HEK293 (cell line): Measurements from ENCODE around the gene TXNIP.

Experiments used
- CTCF ChIA-PET: fragments of 350-600 bp; formaldehyde crosslinking; extraction: SDS; loops from one replicate; lab custom pipeline; 2021; ENCODE audit warnings: antibody characterized with exemption; lab: Yijun Ruan, JAX
- POLR2A ChIA-PET: fragments of 300-600 bp; formaldehyde crosslinking; extraction: SDS; loops from one replicate; lab custom pipeline; 2020; ENCODE audit warnings: antibody characterized with exemption, inconsistent platforms; lab: Yijun Ruan, JAX
- H3K27ac ChIP-seq: fragments of 200-500 bp; sonication (Bioruptor generic); 2 replicates; pipeline ENCODE4 v1.5.1; 2014; ENCODE audit warnings: low read depth, low read length, control low read depth, inconsistent platforms; ENCODE audit errors: extremely low read depth
- H3K36me3 ChIP-seq, 2 experiments: fragments of 200-500 bp in 1 of 2; sonication (Bioruptor generic) in 1 of 2; 1 replicate in 1 of 2; 2 replicates in 1 of 2; pipeline ENCODE4 v1.5.1; 2014 to 2017; ENCODE audit warnings: inconsistent platforms in 2 of 2, low read length in 2 of 2; ENCODE audit not compliant: control insufficient read depth in 2 of 2, insufficient read depth in 1 of 2
- H3K4me1 ChIP-seq: fragments of 200-500 bp; sonication (Bioruptor generic); 2 replicates; pipeline ENCODE4 v1.5.1; 2014; ENCODE audit warnings: mild to moderate bottlenecking, low read length, inconsistent platforms; ENCODE audit not compliant: control insufficient read depth, insufficient read depth
- H3K4me3 ChIP-seq: 2 replicates; pipeline ENCODE4 v1.5.1; 2011; ENCODE audit warnings: low read depth, mild to moderate bottlenecking, control low read depth, low read length, moderate library complexity
- H3K9me3 ChIP-seq: fragments of 200-500 bp; sonication (Bioruptor generic); 2 replicates; pipeline ENCODE4 v1.5.1; 2014; ENCODE audit warnings: low read depth, low read length, inconsistent platforms; ENCODE audit not compliant: control insufficient read depth, insufficient read depth
- GFI1B ChIP-seq: fragments of 450-650 bp; formaldehyde crosslinking; IDR thresholded peaks from 2 replicates; pipeline ENCODE4 v1.5.1; 2016; ENCODE audit warnings: missing biosample characterization, missing genetic modification characterization
- HOXA7 ChIP-seq: sonication (generic); formaldehyde crosslinking; IDR thresholded peaks from 2 replicates; pipeline ENCODE4 v1.8.1; 2022; ENCODE audit warnings: missing genetic modification reagents, borderline replicate concordance
- OSR2 ChIP-seq: fragments of 450-650 bp; formaldehyde crosslinking; IDR thresholded peaks from 2 replicates; pipeline ENCODE4 v1.5.1; 2016; ENCODE audit warnings: missing biosample characterization, missing genetic modification characterization
- SP2 ChIP-seq: fragments of 450-650 bp; formaldehyde crosslinking; IDR thresholded peaks from 2 replicates; pipeline ENCODE4 v1.5.1; 2016; ENCODE audit warnings: missing biosample characterization, missing genetic modification characterization
- ZBTB17 ChIP-seq: fragments of 450-650 bp; formaldehyde crosslinking; IDR thresholded peaks from 2 replicates; pipeline ENCODE4 v1.5.1; 2016; ENCODE audit warnings: missing biosample characterization, missing genetic modification characterization
- ZFP41 ChIP-seq: fragments of 450-650 bp; formaldehyde crosslinking; IDR thresholded peaks from 2 replicates; pipeline ENCODE4 v1.5.1; 2016; ENCODE audit warnings: missing biosample characterization, missing genetic modification characterization, borderline replicate concordance
- ZNF10 ChIP-seq: fragments of 450-650 bp; formaldehyde crosslinking; IDR thresholded peaks from 2 replicates; pipeline ENCODE4 v1.5.1; 2017; ENCODE audit warnings: missing biosample characterization, missing genetic modification characterization
- ZNF133 ChIP-seq: fragments of 450-650 bp; formaldehyde crosslinking; IDR thresholded peaks from 2 replicates; pipeline ENCODE4 v1.5.1; 2016; ENCODE audit warnings: missing biosample characterization, missing genetic modification characterization
- ZNF211 ChIP-seq: fragments of 450-650 bp; formaldehyde crosslinking; IDR thresholded peaks from 2 replicates; pipeline ENCODE4 v1.5.1; 2016; ENCODE audit warnings: low read depth, missing biosample characterization, missing genetic modification characterization
- ZNF221 ChIP-seq: fragments of 450-650 bp; formaldehyde crosslinking; IDR thresholded peaks from 2 replicates; pipeline ENCODE4 v1.5.1; 2017; ENCODE audit warnings: missing biosample characterization, missing genetic modification characterization, borderline replicate concordance
- ZNF366 ChIP-seq: fragments of 450-650 bp; formaldehyde crosslinking; conservative IDR thresholded peaks from 2 replicates; pipeline ENCODE4 v1.5.1; 2016; ENCODE audit warnings: missing biosample characterization, missing genetic modification characterization
- ZNF416 ChIP-seq: fragments of 450-650 bp; formaldehyde crosslinking; IDR thresholded peaks from 2 replicates; pipeline ENCODE4 v1.5.1; 2016; ENCODE audit warnings: missing biosample characterization, missing genetic modification characterization
- ZNF423 ChIP-seq: fragments of 450-650 bp; formaldehyde crosslinking; IDR thresholded peaks from 2 replicates; pipeline ENCODE4 v1.5.1; 2016; ENCODE audit warnings: missing biosample characterization, missing genetic modification characterization
- ZNF473 ChIP-seq: fragments of 450-650 bp; formaldehyde crosslinking; IDR thresholded peaks from 2 replicates; pipeline ENCODE4 v1.5.1; 2017; ENCODE audit warnings: missing biosample characterization, missing genetic modification characterization
- ZNF501 ChIP-seq: fragments of 450-650 bp; formaldehyde crosslinking; IDR thresholded peaks from 2 replicates; pipeline ENCODE4 v1.5.1; 2016; ENCODE audit warnings: missing biosample characterization, missing genetic modification characterization
- ZNF561 ChIP-seq: fragments of 450-650 bp; IDR thresholded peaks from 2 replicates; pipeline ENCODE4 v1.5.1; 2018; ENCODE audit warnings: missing biosample characterization, missing genetic modification characterization, borderline replicate concordance
- ZNF660 ChIP-seq: fragments of 450-650 bp; IDR thresholded peaks from 2 replicates; pipeline ENCODE4 v1.5.1; 2018; ENCODE audit warnings: missing biosample characterization, mild to moderate bottlenecking, missing genetic modification characterization
- ZNF768 ChIP-seq: fragments of 450-650 bp; formaldehyde crosslinking; IDR thresholded peaks from 2 replicates; pipeline ENCODE4 v1.5.1; 2018; ENCODE audit warnings: missing biosample characterization, mild to moderate bottlenecking, missing genetic modification characterization
- ZNF792 ChIP-seq: fragments of 450-650 bp; formaldehyde crosslinking; IDR thresholded peaks from 2 replicates; pipeline ENCODE4 v1.5.1; 2016; ENCODE audit warnings: missing biosample characterization, missing genetic modification characterization
- ZNF830 ChIP-seq: fragments of 450-650 bp; IDR thresholded peaks from 2 replicates; pipeline ENCODE4 v1.5.0; 2018; ENCODE audit warnings: missing biosample characterization, missing genetic modification characterization, low read depth, mild to moderate bottlenecking, moderate library complexity
- TF ChIP-seq, protein P1 (sequence below): fragments of 450-650 bp; formaldehyde crosslinking; IDR thresholded peaks from 2 replicates; pipeline ENCODE4 v1.5.1; 2016; ENCODE audit warnings: missing biosample characterization, missing genetic modification characterization, borderline replicate concordance
- TF ChIP-seq, protein P2 (sequence below): fragments of 450-650 bp; formaldehyde crosslinking; IDR thresholded peaks from 2 replicates; pipeline ENCODE4 v1.5.1; 2016; ENCODE audit warnings: missing biosample characterization, missing genetic modification characterization
- TF ChIP-seq, protein P3 (sequence below): fragments of 450-650 bp; formaldehyde crosslinking; IDR thresholded peaks from 2 replicates; pipeline ENCODE4 v1.5.1; 2017; ENCODE audit warnings: missing biosample characterization, mild to moderate bottlenecking, missing genetic modification characterization, moderate library complexity
- TF ChIP-seq, protein P4 (sequence below): fragments of 450-650 bp; formaldehyde crosslinking; IDR thresholded peaks from 2 replicates; pipeline ENCODE4 v1.5.1; 2016; ENCODE audit warnings: missing biosample characterization, missing genetic modification characterization
- TF ChIP-seq, protein P5 (sequence below): sonication (generic); formaldehyde crosslinking; IDR thresholded peaks from 2 replicates; pipeline ENCODE4 v1.8.1; 2022; ENCODE audit warnings: mild to moderate bottlenecking, moderate library complexity, missing genetic modification reagents
- TF ChIP-seq, protein P6 (sequence below): fragments of 450-650 bp; formaldehyde crosslinking; IDR thresholded peaks from 2 replicates; pipeline ENCODE4 v1.5.1; 2016; ENCODE audit warnings: missing biosample characterization, missing genetic modification characterization, borderline replicate concordance

The TXNIP gene, protein sequence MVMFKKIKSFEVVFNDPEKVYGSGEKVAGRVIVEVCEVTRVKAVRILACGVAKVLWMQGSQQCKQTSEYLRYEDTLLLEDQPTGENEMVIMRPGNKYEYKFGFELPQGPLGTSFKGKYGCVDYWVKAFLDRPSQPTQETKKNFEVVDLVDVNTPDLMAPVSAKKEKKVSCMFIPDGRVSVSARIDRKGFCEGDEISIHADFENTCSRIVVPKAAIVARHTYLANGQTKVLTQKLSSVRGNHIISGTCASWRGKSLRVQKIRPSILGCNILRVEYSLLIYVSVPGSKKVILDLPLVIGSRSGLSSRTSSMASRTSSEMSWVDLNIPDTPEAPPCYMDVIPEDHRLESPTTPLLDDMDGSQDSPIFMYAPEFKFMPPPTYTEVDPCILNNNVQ

DNA sequence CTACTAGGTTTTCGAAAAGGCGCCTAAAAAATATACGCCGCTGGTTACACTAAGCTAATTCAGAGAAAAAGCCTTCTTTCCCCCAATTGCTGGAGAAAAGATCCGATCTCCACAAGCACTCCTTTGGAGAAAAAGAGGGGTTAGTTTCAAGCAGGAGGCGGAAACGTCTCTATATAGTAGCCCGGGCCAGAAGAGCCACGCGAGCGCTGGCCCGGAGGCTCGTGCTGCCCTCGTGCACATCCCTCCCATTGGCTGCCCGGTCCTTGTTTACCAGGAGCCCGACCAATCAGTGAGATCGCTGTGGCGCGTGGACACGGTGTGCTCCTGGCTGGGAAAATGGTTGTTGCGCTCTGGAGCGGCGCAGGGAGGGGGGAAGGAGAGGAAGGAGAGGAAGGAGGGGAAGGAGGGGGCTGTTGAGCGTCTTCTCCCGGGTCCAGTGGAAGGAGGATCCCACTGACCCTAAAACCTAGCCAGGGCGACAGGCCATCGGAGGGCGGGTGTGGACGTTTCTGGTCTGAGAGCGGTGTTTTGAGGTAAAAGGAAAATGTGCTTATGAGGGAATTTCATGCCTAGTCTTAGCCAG, at the start of gene TXNIP:
Gene TXNIP, minus strand, starts transcription at position 147 of the 583 bp plus-strand sequence. CDS start 313 bp downstream, outside the sequence.
- H3K27ac ChIP-seq = peak within 1 kb of the TSS; percentile 59; the same call in 1 of the 2 replicates
- CTCF ChIA-PET = interaction anchor here (0.7 to 7.3 kb wide), 4 partner anchors 7 to 105 kb away, joined by 3 to 80 read pairs (median 6); no protein-coding TSS in a partner anchor
- peak within 1 kb of the TSS; percentile 85 for H3K4me3 ChIP-seq
- no peaks in the 10 kb centered on the region for H3K9me3 ChIP-seq
- peaks cover 5 to 30% of the 10 kb centered on the region in 2 experiments; a peak in 2 of 3 replicates for H3K36me3 ChIP-seq
- POLR2A ChIA-PET = interaction anchor here (0.7 to 1.9 kb wide), 2 partner anchors 10 to 33 kb away, joined by 3 to 4 read pairs; partner anchors contain the start of genes ANKRD34A and POLR3GL
- peaks cover 12% of the 10 kb centered on the region for H3K4me1 ChIP-seq
- TF ChIP-seq, protein P1, sequence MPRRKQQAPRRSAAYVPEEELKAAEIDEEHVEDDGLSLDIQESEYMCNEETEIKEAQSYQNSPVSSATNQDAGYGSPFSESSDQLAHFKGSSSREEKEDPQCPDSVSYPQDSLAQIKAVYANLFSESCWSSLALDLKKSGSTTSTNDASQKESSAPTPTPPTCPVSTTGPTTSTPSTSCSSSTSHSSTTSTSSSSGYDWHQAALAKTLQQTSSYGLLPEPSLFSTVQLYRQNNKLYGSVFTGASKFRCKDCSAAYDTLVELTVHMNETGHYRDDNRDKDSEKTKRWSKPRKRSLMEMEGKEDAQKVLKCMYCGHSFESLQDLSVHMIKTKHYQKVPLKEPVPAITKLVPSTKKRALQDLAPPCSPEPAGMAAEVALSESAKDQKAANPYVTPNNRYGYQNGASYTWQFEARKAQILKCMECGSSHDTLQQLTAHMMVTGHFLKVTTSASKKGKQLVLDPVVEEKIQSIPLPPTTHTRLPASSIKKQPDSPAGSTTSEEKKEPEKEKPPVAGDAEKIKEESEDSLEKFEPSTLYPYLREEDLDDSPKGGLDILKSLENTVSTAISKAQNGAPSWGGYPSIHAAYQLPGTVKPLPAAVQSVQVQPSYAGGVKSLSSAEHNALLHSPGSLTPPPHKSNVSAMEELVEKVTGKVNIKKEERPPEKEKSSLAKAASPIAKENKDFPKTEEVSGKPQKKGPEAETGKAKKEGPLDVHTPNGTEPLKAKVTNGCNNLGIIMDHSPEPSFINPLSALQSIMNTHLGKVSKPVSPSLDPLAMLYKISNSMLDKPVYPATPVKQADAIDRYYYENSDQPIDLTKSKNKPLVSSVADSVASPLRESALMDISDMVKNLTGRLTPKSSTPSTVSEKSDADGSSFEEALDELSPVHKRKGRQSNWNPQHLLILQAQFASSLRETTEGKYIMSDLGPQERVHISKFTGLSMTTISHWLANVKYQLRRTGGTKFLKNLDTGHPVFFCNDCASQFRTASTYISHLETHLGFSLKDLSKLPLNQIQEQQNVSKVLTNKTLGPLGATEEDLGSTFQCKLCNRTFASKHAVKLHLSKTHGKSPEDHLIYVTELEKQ (tag by site-specific recombination) = no peak
- TF ChIP-seq ZNF830 (tag by site-specific recombination) = no peak
- TF ChIP-seq, protein P2, sequence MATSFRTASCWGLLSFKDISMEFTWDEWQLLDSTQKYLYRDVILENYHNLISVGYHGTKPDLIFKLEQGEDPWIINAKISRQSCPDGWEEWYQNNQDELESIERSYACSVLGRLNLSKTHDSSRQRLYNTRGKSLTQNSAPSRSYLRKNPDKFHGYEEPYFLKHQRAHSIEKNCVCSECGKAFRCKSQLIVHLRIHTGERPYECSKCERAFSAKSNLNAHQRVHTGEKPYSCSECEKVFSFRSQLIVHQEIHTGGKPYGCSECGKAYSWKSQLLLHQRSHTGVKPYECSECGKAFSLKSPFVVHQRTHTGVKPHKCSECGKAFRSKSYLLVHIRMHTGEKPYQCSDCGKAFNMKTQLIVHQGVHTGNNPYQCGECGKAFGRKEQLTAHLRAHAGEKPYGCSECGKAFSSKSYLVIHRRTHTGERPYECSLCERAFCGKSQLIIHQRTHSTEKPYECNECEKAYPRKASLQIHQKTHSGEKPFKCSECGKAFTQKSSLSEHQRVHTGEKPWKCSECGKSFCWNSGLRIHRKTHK (tag by site-specific recombination) = no peak
- peak; percentile 89; the same call in 1 of the 2 replicates for TF ChIP-seq ZNF501 (tag by site-specific recombination)
- TF ChIP-seq HOXA7 (CRISPR knock-in tag) = no peak
- no peak for TF ChIP-seq ZNF133 (tag by site-specific recombination)
- TF ChIP-seq SP2 (tag by site-specific recombination) = peak; percentile 90
- TF ChIP-seq ZNF768 (tag by site-specific recombination) = no peak
- no peak for TF ChIP-seq ZNF416 (tag by site-specific recombination)
- TF ChIP-seq, protein P3, sequence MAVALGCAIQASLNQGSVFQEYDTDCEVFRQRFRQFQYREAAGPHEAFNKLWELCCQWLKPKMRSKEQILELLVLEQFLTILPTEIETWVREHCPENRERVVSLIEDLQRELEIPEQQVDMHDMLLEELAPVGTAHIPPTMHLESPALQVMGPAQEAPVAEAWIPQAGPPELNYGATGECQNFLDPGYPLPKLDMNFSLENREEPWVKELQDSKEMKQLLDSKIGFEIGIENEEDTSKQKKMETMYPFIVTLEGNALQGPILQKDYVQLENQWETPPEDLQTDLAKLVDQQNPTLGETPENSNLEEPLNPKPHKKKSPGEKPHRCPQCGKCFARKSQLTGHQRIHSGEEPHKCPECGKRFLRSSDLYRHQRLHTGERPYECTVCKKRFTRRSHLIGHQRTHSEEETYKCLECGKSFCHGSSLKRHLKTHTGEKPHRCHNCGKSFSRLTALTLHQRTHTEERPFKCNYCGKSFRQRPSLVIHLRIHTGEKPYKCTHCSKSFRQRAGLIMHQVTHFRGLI (tag by site-specific recombination) = no peak
- no peak for TF ChIP-seq ZNF211 (tag by site-specific recombination)
- peak; percentile 64 for TF ChIP-seq ZNF10
- TF ChIP-seq OSR2 (tag by site-specific recombination) = peak; percentile 71
- no peak for TF ChIP-seq ZNF792
- peak; percentile 91 for TF ChIP-seq ZNF366 (tag by site-specific recombination)
- TF ChIP-seq ZBTB17 (tag by site-specific recombination) = peak; percentile 83
- TF ChIP-seq, protein P4, sequence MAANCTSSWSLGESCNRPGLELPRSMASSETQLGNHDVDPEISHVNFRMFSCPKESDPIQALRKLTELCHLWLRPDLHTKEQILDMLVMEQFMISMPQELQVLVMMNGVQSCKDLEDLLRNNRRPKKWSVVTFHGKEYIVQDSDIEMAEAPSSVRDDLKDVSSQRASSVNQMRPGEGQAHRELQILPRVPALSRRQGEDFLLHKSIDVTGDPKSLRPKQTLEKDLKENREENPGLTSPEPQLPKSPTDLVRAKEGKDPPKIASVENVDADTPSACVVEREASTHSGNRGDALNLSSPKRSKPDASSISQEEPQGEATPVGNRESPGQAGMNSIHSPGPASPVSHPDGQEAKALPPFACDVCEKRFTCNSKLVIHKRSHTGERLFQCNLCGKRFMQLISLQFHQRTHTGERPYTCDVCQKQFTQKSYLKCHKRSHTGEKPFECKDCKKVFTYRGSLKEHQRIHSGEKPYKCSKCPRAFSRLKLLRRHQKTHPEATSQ (tag by site-specific recombination) = no peak
- TF ChIP-seq ZNF473 (tag by site-specific recombination) = no peak
- TF ChIP-seq, protein P5, sequence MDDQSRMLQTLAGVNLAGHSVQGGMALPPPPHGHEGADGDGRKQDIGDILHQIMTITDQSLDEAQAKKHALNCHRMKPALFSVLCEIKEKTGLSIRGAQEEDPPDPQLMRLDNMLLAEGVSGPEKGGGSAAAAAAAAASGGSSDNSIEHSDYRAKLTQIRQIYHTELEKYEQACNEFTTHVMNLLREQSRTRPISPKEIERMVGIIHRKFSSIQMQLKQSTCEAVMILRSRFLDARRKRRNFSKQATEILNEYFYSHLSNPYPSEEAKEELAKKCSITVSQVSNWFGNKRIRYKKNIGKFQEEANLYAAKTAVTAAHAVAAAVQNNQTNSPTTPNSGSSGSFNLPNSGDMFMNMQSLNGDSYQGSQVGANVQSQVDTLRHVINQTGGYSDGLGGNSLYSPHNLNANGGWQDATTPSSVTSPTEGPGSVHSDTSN (CRISPR knock-in tag) = no peak; the same call in 1 of the 2 replicates
- no peak for TF ChIP-seq ZNF423 (tag by site-specific recombination)
- TF ChIP-seq ZFP41 (tag by site-specific recombination) = no peak
- TF ChIP-seq ZNF221 (tag by site-specific recombination) = no peak
- TF ChIP-seq, protein P6, sequence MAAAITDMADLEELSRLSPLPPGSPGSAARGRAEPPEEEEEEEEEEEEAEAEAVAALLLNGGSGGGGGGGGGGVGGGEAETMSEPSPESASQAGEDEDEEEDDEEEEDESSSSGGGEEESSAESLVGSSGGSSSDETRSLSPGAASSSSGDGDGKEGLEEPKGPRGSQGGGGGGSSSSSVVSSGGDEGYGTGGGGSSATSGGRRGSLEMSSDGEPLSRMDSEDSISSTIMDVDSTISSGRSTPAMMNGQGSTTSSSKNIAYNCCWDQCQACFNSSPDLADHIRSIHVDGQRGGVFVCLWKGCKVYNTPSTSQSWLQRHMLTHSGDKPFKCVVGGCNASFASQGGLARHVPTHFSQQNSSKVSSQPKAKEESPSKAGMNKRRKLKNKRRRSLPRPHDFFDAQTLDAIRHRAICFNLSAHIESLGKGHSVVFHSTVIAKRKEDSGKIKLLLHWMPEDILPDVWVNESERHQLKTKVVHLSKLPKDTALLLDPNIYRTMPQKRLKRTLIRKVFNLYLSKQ (tag by site-specific recombination) = no peak
- TF ChIP-seq GFI1B (tag by site-specific recombination) = no peak
- TF ChIP-seq ZNF660 = peak; percentile 75
- peak; percentile 53; the same call in 1 of the 2 replicates for TF ChIP-seq ZNF561
